H9 (cell line): Measurements from ENCODE around the gene PHTF1. TPM values are rescaled to one million over a fixed set of nuclear protein-coding genes. Genes with fewer than 3 reads are reported as not detected.

Experiments
- DNase-seq: peaks from one replicate; pipeline ENCODE4 v3.0.0-alpha.2; 2017
- H2AFZ ChIP-seq: one replicate; pipeline ENCODE4 v1.6.1; 2013; ENCODE audit warnings: mild to moderate bottlenecking, low read length, control low read depth, moderate library complexity
- H2AK5ac ChIP-seq: 2 replicates; pipeline ENCODE4 v1.6.1; 2013; ENCODE audit warnings: low read length, control low read depth, mixed read lengths; ENCODE audit not compliant: insufficient read length
- H2BK120ac ChIP-seq: one replicate; pipeline ENCODE4 v1.6.1; 2013; ENCODE audit warnings: low read depth, mild to moderate bottlenecking, low read length, control low read depth, inconsistent platforms; ENCODE audit not compliant: poor library complexity, severe bottlenecking
- H2BK12ac ChIP-seq: 2 replicates; pipeline ENCODE4 v1.6.1; 2013; ENCODE audit warnings: low read length, control low read depth, mixed read lengths, low read depth; ENCODE audit not compliant: insufficient read length
- H2BK15ac ChIP-seq: 2 replicates; pipeline ENCODE4 v1.6.1; 2013; ENCODE audit warnings: low read depth, low read length, control low read depth
- H2BK20ac ChIP-seq: one replicate; pipeline ENCODE4 v1.6.1; 2013; ENCODE audit warnings: low read depth, mild to moderate bottlenecking, low read length, control low read depth, inconsistent platforms; ENCODE audit not compliant: poor library complexity, severe bottlenecking
- H2BK5ac ChIP-seq: 2 replicates; pipeline ENCODE4 v1.6.1; 2013; ENCODE audit warnings: low read length, control low read depth, mixed read lengths; ENCODE audit not compliant: insufficient read length
- H3K14ac ChIP-seq: 2 replicates; pipeline ENCODE4 v1.6.1; 2013; ENCODE audit warnings: low read length, control low read depth; ENCODE audit not compliant: insufficient read depth
- H3K18ac ChIP-seq: 2 replicates; pipeline ENCODE4 v1.6.1; 2013; ENCODE audit warnings: low read depth, mild to moderate bottlenecking, mixed read lengths, low read length, control low read depth; ENCODE audit not compliant: insufficient read length
- H3K23ac ChIP-seq: 2 replicates; pipeline ENCODE4 v1.6.1; 2013; ENCODE audit warnings: low read length, control low read depth, mixed read lengths, low read depth; ENCODE audit not compliant: insufficient read length
- H3K23me2 ChIP-seq: 2 replicates; pipeline ENCODE4 v1.6.1; 2013; ENCODE audit warnings: low read depth, mild to moderate bottlenecking, mixed read lengths, low read length, control low read depth; ENCODE audit not compliant: insufficient read length, poor library complexity, severe bottlenecking
- H3K27ac ChIP-seq: 2 replicates; pipeline ENCODE4 v1.5.1; 2013; ENCODE audit warnings: low read length, control low read depth, mixed read lengths, low read depth; ENCODE audit not compliant: insufficient read length
- H3K27me3 ChIP-seq: 2 replicates; pipeline ENCODE4 v1.6.1; 2013; ENCODE audit warnings: low read length, control low read depth, inconsistent platforms; ENCODE audit not compliant: insufficient read depth
- H3K4ac ChIP-seq: 2 replicates; pipeline ENCODE4 v1.6.1; 2013; ENCODE audit warnings: low read depth, mild to moderate bottlenecking, control low read depth, inconsistent platforms, low read length, moderate library complexity
- H3K4me1 ChIP-seq: 2 replicates; pipeline ENCODE4 v1.6.1; 2013; ENCODE audit warnings: low read length, control low read depth, inconsistent platforms; ENCODE audit not compliant: insufficient read depth
- H3K4me2 ChIP-seq: 2 replicates; pipeline ENCODE4 v1.6.1; 2013; ENCODE audit warnings: low read length, control low read depth, mixed read lengths; ENCODE audit not compliant: insufficient read length, insufficient read depth
- H3K56ac ChIP-seq: 2 replicates; pipeline ENCODE4 v1.6.1; 2013; ENCODE audit warnings: low read depth, mild to moderate bottlenecking, mixed read lengths, low read length, control low read depth; ENCODE audit not compliant: insufficient read length
- H3K79me1 ChIP-seq: 2 replicates; pipeline ENCODE4 v1.6.1; 2013; ENCODE audit warnings: low read depth, mild to moderate bottlenecking, moderate library complexity, low read length, control low read depth, inconsistent platforms; ENCODE audit not compliant: insufficient read depth, poor library complexity, severe bottlenecking
- H3K79me2 ChIP-seq: 2 replicates; pipeline ENCODE4 v1.6.1; 2013; ENCODE audit warnings: low read length, control low read depth, inconsistent platforms; ENCODE audit not compliant: insufficient read depth
- H3K9ac ChIP-seq: 2 replicates; pipeline ENCODE4 v1.6.1; 2013; ENCODE audit warnings: low read length, control low read depth, mixed read lengths; ENCODE audit not compliant: insufficient read length; ENCODE audit errors: extremely low read depth
- H3K9me3 ChIP-seq: one replicate; pipeline ENCODE4 v1.6.1; 2013; ENCODE audit warnings: low read depth, low read length, inconsistent platforms; ENCODE audit not compliant: control insufficient read depth
- H3T11ph ChIP-seq: one replicate; pipeline ENCODE4 v1.6.1; 2013; ENCODE audit warnings: mild to moderate bottlenecking, low read length, control low read depth, inconsistent platforms
- H4K20me1 ChIP-seq: one replicate; pipeline ENCODE4 v1.6.1; 2013; ENCODE audit not compliant: control insufficient read depth, insufficient read length, insufficient read depth
- H4K5ac ChIP-seq: 2 replicates; pipeline ENCODE4 v1.6.1; 2013; ENCODE audit warnings: low read depth, mild to moderate bottlenecking, mixed read lengths, low read length, control low read depth; ENCODE audit not compliant: insufficient read length
- H4K8ac ChIP-seq: replicated peaks from 2 replicates; pipeline ENCODE4 v1.6.1; 2013; ENCODE audit warnings: low read length, control low read depth, mixed read lengths, low read depth; ENCODE audit not compliant: insufficient read length
- H4K91ac ChIP-seq: 2 replicates; pipeline ENCODE4 v1.6.1; 2013; ENCODE audit warnings: low read depth, mild to moderate bottlenecking, moderate library complexity, mixed read lengths, low read length, control low read depth; ENCODE audit not compliant: insufficient read length
- H3K27ac Mint-ChIP-seq, 3 experiments: 2 replicates in 2 of 3; 3 replicates in 1 of 3; pipeline ENCODE4 v1.8.0; 2020 to 2021; ENCODE audit warnings: mixed read lengths in 3 of 3, mild to moderate bottlenecking in 1 of 3, moderate library complexity in 1 of 3
- H3K27me3 Mint-ChIP-seq: 2 replicates; pipeline ENCODE4 v1.8.0; 2021; ENCODE audit warnings: low read depth, mild to moderate bottlenecking, moderate library complexity, mixed read lengths
- H3K36me3 Mint-ChIP-seq, 3 experiments: 2 replicates in 2 of 3; 3 replicates in 1 of 3; pipeline ENCODE4 v1.8.0; 2020 to 2021; ENCODE audit warnings: low read depth in 3 of 3, mixed read lengths in 3 of 3; ENCODE audit not compliant: insufficient read depth in 1 of 3
- H3K4me1 Mint-ChIP-seq, 2 experiments: 2 replicates each; pipeline ENCODE4 v1.8.0; 2020; ENCODE audit warnings: mixed read lengths in 2 of 2
- H3K4me3 Mint-ChIP-seq, 2 experiments: 2 replicates in 1 of 2; 3 replicates in 1 of 2; pipeline ENCODE4 v1.8.0; 2020 to 2021; ENCODE audit warnings: mild to moderate bottlenecking in 2 of 2, mixed read lengths in 2 of 2, moderate library complexity in 1 of 2
- H3K9me3 Mint-ChIP-seq, 2 experiments: 2 replicates in 1 of 2; 3 replicates in 1 of 2; pipeline ENCODE4 v1.8.0; 2020; ENCODE audit warnings: mild to moderate bottlenecking in 2 of 2, mixed read lengths in 2 of 2, moderate library complexity in 1 of 2
- CTCF ChIP-seq: fragments of 200-600 bp; sonication (generic); conservative IDR thresholded peaks from 3 replicates; pipeline ENCODE4 v1.8.0; 2021; ENCODE audit warnings: antibody characterized with exemption, mild to moderate bottlenecking
- WGBS: extraction: QIAGEN DNeasy Blood & Tissue Kit; methylation state at CpG from one replicate; pipeline ENCODE4 v1.1.7; 2013; ENCODE audit warnings: missing lambda C conversion rate, low lambda C conversion rate, mixed read lengths; ENCODE audit not compliant: insufficient read length; ENCODE audit errors: extremely low coverage; 5-methylcytosine and 5-hydroxymethylcytosine counted together
- total RNA-seq: library from RNA; stranded (reverse); gene quantifications from 2 replicates; pipeline ENCODE4 v1.2.1, GENCODE V29; 2021

PHTF1 gene
- total RNA-seq, 1 experiment from 2014 or later, result 28.4 TPM

GRCh38 chr1:113784104-113784779, 25.0 kb upstream of the PHTF1 start:
- Mint-ChIP-seq H3K36me3 (no peaks in the 10 kb centered on the region), H3K4me3 (no peak overlapping the region), H3K9me3 (no peaks in the 10 kb centered on the region), H3K4me1 (peaks cover 12 to 17% of the 10 kb centered on the region in 2 experiments), H3K27me3 (no peaks in the 10 kb centered on the region; the same call in 1 of the 2 replicates), H3K27ac (no peak overlapping the region; a peak in 2 of 7 replicates)
- TF ChIP-seq CTCF, result no peak
- H4K20me1 ChIP-seq, result no peaks in the 10 kb centered on the region
- H3K27me3 ChIP-seq, result no peaks in the 10 kb centered on the region
- no peaks in the 10 kb centered on the region for H3K9me3 ChIP-seq
- H2AK5ac ChIP-seq, result no peak overlapping the region
- peaks cover 10% of the 10 kb centered on the region for H3K79me1 ChIP-seq
- H3K23ac ChIP-seq, result no peak overlapping the region
- H3K56ac ChIP-seq, result no peak overlapping the region
- WGBS, result no CpG with 5 or more reads among the region's 5 CpGs
- H3K4ac ChIP-seq, result no peak overlapping the region
- H2BK15ac ChIP-seq, result no peak overlapping the region
- no peak for DNase-seq
- H3K23me2 ChIP-seq, result no peaks in the 10 kb centered on the region
- H4K5ac ChIP-seq, result no peak overlapping the region
- no peak overlapping the region for H3K27ac ChIP-seq
- H4K91ac ChIP-seq, result no peak overlapping the region
- no peak overlapping the region for H3T11ph ChIP-seq
- H2BK5ac ChIP-seq, result no peak overlapping the region
- no peak overlapping the region for H2BK120ac ChIP-seq
- 0 out of 2 replicates have a peak, but pooled peaks cover 3% of the 10 kb centered on the region for H3K79me2 ChIP-seq
- no peak overlapping the region for H3K18ac ChIP-seq
- no peak overlapping the region for H3K9ac ChIP-seq
- H2BK20ac ChIP-seq, result no peak overlapping the region
- no peak overlapping the region for H4K8ac ChIP-seq
- H2AFZ ChIP-seq, result no peak overlapping the region
- peaks cover 3% of the 10 kb centered on the region; the same call in 1 of the 2 replicates for H3K4me1 ChIP-seq
- H2BK12ac ChIP-seq, result no peak overlapping the region
- no peak overlapping the region for H3K4me2 ChIP-seq
- no peak overlapping the region for H3K14ac ChIP-seq
